ENCODE measurements around the gene ALPK3.

Gene ALPK3

GRCh38 chr15:84881520-84881830 lies 64.3 kb downstream of the ALPK3 start:
- H3K27me3 Mint-ChIP-seq: peaks cover 7 to 38% of the 10 kb centered on the region in 2 donors
- ATAC-seq (replicated peaks) (no peak), DNase-seq (no peak)
- H3K9me3 Mint-ChIP-seq: no peaks in the 10 kb centered on the region
- no peak overlapping the region for H3K4me3 Mint-ChIP-seq
- H3K4me1 Mint-ChIP-seq (ENCODE audit: low read depth in 2 of 2): no peaks in the 10 kb centered on the region
- no peaks in the 10 kb centered on the region for H3K36me3 Mint-ChIP-seq (ENCODE audit: insufficient read depth)
- H3K27ac Mint-ChIP-seq: no peak overlapping the region

GRCh38 chr15:84883466-84883865 lies 66.3 kb downstream of the ALPK3 start:
- DNase-seq (no peak), ATAC-seq (replicated peaks) (no peak)
- Mint-ChIP-seq H3K36me3 (ENCODE audit: insufficient read depth) (no peaks in the 10 kb centered on the region), H3K9me3 (no peaks in the 10 kb centered on the region), H3K27ac (no peak overlapping the region), H3K27me3 (peaks cover 7 to 38% of the 10 kb centered on the region in 2 donors), H3K4me3 (no peak overlapping the region), H3K4me1 (ENCODE audit: low read depth in 2 of 2) (no peaks in the 10 kb centered on the region)

GRCh38 chr15:84883916-84884781 lies 67.0 kb downstream of the ALPK3 start, which contains the start of gene SLC28A1:
Gene SLC28A1 (plus strand): TSS chr15:84884662. CDS start chr15:84887761, 3,099 bp downstream.
- H3K9me3 Mint-ChIP-seq: no peaks in the 10 kb centered on the region
- no peaks in the 10 kb centered on the region for H3K4me1 Mint-ChIP-seq (ENCODE audit: low read depth in 2 of 2)
- no peaks in the 10 kb centered on the region for H3K36me3 Mint-ChIP-seq (ENCODE audit: insufficient read depth)
- H3K27me3 Mint-ChIP-seq: peaks cover 7 to 38% of the 10 kb centered on the region in 2 donors
- DNase-seq: no peak
- H3K4me3 Mint-ChIP-seq: no peak within 1 kb of the TSS
- H3K27ac Mint-ChIP-seq: no peak within 1 kb of the TSS
- ATAC-seq (replicated peaks): no peak

- Mint-ChIP-seq H3K27me3 (peaks cover 7 to 34% of the 10 kb centered on the region in 2 donors), H3K27ac (no peak overlapping the region), H3K4me3 (no peak overlapping the region), H3K4me1 (ENCODE audit: low read depth in 2 of 2) (no peaks in the 10 kb centered on the region), H3K9me3 (no peaks in the 10 kb centered on the region), H3K36me3 (ENCODE audit: insufficient read depth) (no peaks in the 10 kb centered on the region)
- DNase-seq (no peak), ATAC-seq (replicated peaks) (no peak)
These were observed 68.6 kb downstream of the ALPK3 start for GRCh38 chr15:84885801-84886200.

GRCh38 chr15:84886211-84886983 lies 69.2 kb downstream of the ALPK3 start:
- Mint-ChIP-seq H3K9me3 (no peaks in the 10 kb centered on the region), H3K27ac (no peak overlapping the region), H3K36me3 (ENCODE audit: insufficient read depth) (no peaks in the 10 kb centered on the region), H3K27me3 (peaks cover 12 to 34% of the 10 kb centered on the region in 2 donors), H3K4me1 (ENCODE audit: low read depth in 2 of 2) (no peaks in the 10 kb centered on the region), H3K4me3 (no peak overlapping the region)
- no peak for ATAC-seq (replicated peaks)
- no peak for DNase-seq

GRCh38 chr15:84886984-84887299 lies 69.8 kb downstream of the ALPK3 start:
- no peak for DNase-seq
- Mint-ChIP-seq H3K36me3 (ENCODE audit: insufficient read depth) (no peaks in the 10 kb centered on the region), H3K27me3 (peaks cover 17 to 35% of the 10 kb centered on the region in 2 donors), H3K4me1 (ENCODE audit: low read depth in 2 of 2) (no peaks in the 10 kb centered on the region), H3K4me3 (no peak overlapping the region), H3K9me3 (no peaks in the 10 kb centered on the region), H3K27ac (no peak overlapping the region)
- ATAC-seq (replicated peaks): no peak

GRCh38 chr15:84887938-84888337 lies 70.8 kb downstream of the ALPK3 start:
- Mint-ChIP-seq H3K27me3 (peaks cover 17 to 31% of the 10 kb centered on the region in 2 donors), H3K9me3 (no peaks in the 10 kb centered on the region), H3K4me1 (ENCODE audit: low read depth in 2 of 2) (no peaks in the 10 kb centered on the region), H3K27ac (no peak overlapping the region), H3K4me3 (no peak overlapping the region), H3K36me3 (ENCODE audit: insufficient read depth) (no peaks in the 10 kb centered on the region)
- DNase-seq (no peak), ATAC-seq (replicated peaks) (no peak)

GRCh38 chr15:84888639-84889038 lies 71.5 kb downstream of the ALPK3 start:
- Mint-ChIP-seq H3K36me3 (ENCODE audit: insufficient read depth) (no peaks in the 10 kb centered on the region), H3K4me1 (ENCODE audit: low read depth in 2 of 2) (no peaks in the 10 kb centered on the region), H3K4me3 (no peak overlapping the region), H3K9me3 (no peaks in the 10 kb centered on the region), H3K27ac (no peak overlapping the region), H3K27me3 (peaks cover 22 to 34% of the 10 kb centered on the region in 2 donors)
- DNase-seq: no peak
- no peak for ATAC-seq (replicated peaks)

GRCh38 chr15:84889313-84889990 lies 72.3 kb downstream of the ALPK3 start:
- H3K36me3 Mint-ChIP-seq (ENCODE audit: insufficient read depth): no peaks in the 10 kb centered on the region
- DNase-seq: no peak
- no peak overlapping the region for H3K27ac Mint-ChIP-seq
- H3K9me3 Mint-ChIP-seq: no peaks in the 10 kb centered on the region
- peaks cover 21 to 36% of the 10 kb centered on the region in 2 donors for H3K27me3 Mint-ChIP-seq
- no peak for ATAC-seq (replicated peaks)
- H3K4me3 Mint-ChIP-seq: no peak overlapping the region
- no peaks in the 10 kb centered on the region for H3K4me1 Mint-ChIP-seq (ENCODE audit: low read depth in 2 of 2)

- Mint-ChIP-seq H3K4me1 (ENCODE audit: low read depth in 2 of 2) (no peaks in the 10 kb centered on the region), H3K27ac (no peak overlapping the region), H3K4me3 (no peak overlapping the region), H3K27me3 (peaks cover 17 to 35% of the 10 kb centered on the region in 2 donors), H3K36me3 (ENCODE audit: insufficient read depth) (no peaks in the 10 kb centered on the region), H3K9me3 (no peaks in the 10 kb centered on the region)
- DNase-seq (no peak), ATAC-seq (replicated peaks) (no peak)
These were observed 73.0 kb downstream of the ALPK3 start for GRCh38 chr15:84889991-84890669.

GRCh38 chr15:84890670-84891162 lies 73.6 kb downstream of the ALPK3 start:
- Mint-ChIP-seq H3K4me1 (ENCODE audit: low read depth in 2 of 2) (no peaks in the 10 kb centered on the region), H3K4me3 (no peak overlapping the region), H3K27ac (no peak overlapping the region), H3K36me3 (ENCODE audit: insufficient read depth) (no peaks in the 10 kb centered on the region), H3K27me3 (peaks cover 17 to 35% of the 10 kb centered on the region in 2 donors), H3K9me3 (no peaks in the 10 kb centered on the region)
- ATAC-seq (replicated peaks) (no peak), DNase-seq (no peak)

GRCh38 chr15:84891339-84891738 lies 74.2 kb downstream of the ALPK3 start:
- Mint-ChIP-seq H3K4me3 (no peak overlapping the region), H3K4me1 (ENCODE audit: low read depth in 2 of 2) (no peaks in the 10 kb centered on the region), H3K36me3 (ENCODE audit: insufficient read depth) (no peaks in the 10 kb centered on the region), H3K27me3 (peaks cover 17 to 35% of the 10 kb centered on the region in 2 donors), H3K27ac (peak overlapping the region in 1 of 2 donors; percentile 32), H3K9me3 (no peaks in the 10 kb centered on the region)
- DNase-seq: no peak
- ATAC-seq (replicated peaks): no peak

- Mint-ChIP-seq H3K4me3 (no peak overlapping the region), H3K4me1 (ENCODE audit: low read depth in 2 of 2) (no peaks in the 10 kb centered on the region), H3K27ac (no peak overlapping the region), H3K9me3 (no peaks in the 10 kb centered on the region), H3K27me3 (peaks cover 17 to 35% of the 10 kb centered on the region in 2 donors), H3K36me3 (ENCODE audit: insufficient read depth) (no peaks in the 10 kb centered on the region)
- ATAC-seq (replicated peaks) (no peak), DNase-seq (no peak)
These were observed 75.7 kb downstream of the ALPK3 start for GRCh38 chr15:84892786-84893307.

All from effector memory CD8-positive, alpha-beta T cell (primary cell).